ENCODE measurements around the gene PTPRE.

PTPRE gene

DNA sequence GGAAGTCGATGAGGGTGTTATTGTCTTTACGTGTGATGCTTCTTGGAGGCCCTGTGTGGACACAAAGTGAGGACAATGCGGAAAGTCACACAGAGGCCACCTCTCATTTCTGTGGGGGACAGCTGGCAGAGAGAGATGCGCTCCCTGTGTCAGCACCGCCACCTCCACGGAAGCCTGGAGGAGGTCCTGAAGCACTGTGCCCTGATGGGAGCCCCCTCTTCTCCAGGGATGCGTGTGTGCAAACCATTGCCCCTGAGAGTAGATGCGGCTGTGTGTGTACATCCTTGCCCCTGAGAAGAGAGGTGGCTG, 2.0 kb downstream of the PTPRE start:
- no peak for DNase-seq

DNA sequence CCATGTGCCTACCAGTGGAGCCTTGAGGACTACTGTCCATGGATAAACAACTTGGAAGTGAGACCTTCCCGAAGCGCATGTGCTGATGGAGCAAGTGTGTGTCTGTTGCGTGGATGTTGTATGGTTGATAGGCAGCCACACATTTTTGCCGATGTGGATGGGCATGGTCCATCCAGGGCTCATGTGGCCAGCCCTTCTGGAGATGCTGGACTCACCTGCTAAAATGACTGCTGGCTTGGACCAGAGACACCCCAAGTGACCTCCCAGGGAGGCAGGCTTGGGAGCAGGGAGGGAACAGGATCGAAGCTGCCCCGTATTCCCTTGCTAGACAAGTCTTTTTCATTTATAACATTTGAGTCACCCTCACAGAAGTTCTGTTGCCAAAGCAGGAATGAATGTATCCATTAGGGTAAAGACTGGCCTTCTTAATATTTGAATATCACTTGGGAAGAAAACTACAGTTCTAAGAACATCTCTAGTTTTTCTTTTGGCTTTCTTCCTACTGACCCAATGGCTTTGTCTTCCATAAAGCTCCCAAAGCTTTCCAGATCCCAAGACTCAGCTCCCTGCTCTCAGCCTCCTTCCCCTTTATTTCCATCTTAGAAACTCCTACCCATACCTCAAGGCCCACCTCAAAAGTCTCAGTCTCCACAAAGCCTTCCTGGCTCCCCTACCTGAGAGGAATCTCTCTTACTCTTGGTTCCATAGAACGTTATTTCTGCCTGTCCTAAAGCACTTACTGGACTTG, 3.0 kb downstream of the PTPRE start:
- no peak for DNase-seq

- no peak for DNase-seq
These were observed 3.5 kb downstream of the PTPRE start for GRCh38 chr10:127910464-127910770.

GRCh38 chr10:127911218-127911866, 4.4 kb downstream of the PTPRE start:
- DNase-seq: no peak

DNA sequence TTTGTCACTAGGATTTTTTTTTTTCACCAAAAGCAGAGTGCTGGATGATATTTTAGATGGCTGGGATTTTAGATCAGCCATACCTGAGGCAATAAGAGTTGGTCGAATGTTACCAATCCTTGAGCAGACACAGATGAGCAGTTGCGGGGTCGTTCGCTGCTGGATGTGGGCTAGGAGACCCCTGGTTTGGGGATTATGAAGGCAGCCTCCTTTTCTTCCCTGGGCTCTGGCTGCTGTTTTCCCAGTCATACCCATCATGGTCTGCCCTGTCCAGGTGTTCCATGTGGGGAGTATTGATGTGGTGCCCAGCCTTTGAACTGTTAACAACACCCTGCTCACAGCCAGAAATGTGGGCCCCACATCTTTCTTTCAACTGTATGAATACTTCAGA, 5.0 kb downstream of the PTPRE start:
- DNase-seq: no peak

- DNase-seq: no peak
These were observed 5.9 kb downstream of the PTPRE start for GRCh38 chr10:127912607-127913367.

DNA sequence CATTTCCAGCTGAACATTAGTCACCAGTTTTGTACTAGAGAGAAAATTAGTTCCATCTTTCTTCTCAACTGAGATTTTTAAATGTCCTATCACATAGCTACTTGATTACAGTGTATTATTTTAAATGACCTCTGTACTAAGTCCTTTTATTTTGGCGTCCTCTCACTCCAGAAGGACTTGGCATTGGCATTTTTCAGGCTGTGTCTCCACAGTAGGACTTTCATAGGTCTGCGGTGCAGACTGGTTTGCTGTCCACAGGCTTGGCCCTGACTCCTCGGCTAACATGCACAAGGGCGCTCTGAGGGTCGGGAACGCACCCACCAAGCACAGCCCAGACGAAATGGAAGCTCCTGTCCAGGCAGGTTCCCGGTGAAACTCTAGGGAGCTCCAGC, 6.5 kb downstream of the PTPRE start:
- no peak for DNase-seq

- DNase-seq: no peak
These were observed 8.4 kb downstream of the PTPRE start for GRCh38 chr10:127915324-127915723.

- DNase-seq: no peak
These were observed 9.9 kb downstream of the PTPRE start for GRCh38 chr10:127916826-127917225.

- DNase-seq: no peak
These were observed 11.7 kb downstream of the PTPRE start for GRCh38 chr10:127918572-127918971.

GRCh38 chr10:127919418-127920271, 12.7 kb downstream of the PTPRE start:
- DNase-seq: no peak

- no peak for DNase-seq
These were observed 13.6 kb downstream of the PTPRE start for GRCh38 chr10:127920306-127921074.

DNA sequence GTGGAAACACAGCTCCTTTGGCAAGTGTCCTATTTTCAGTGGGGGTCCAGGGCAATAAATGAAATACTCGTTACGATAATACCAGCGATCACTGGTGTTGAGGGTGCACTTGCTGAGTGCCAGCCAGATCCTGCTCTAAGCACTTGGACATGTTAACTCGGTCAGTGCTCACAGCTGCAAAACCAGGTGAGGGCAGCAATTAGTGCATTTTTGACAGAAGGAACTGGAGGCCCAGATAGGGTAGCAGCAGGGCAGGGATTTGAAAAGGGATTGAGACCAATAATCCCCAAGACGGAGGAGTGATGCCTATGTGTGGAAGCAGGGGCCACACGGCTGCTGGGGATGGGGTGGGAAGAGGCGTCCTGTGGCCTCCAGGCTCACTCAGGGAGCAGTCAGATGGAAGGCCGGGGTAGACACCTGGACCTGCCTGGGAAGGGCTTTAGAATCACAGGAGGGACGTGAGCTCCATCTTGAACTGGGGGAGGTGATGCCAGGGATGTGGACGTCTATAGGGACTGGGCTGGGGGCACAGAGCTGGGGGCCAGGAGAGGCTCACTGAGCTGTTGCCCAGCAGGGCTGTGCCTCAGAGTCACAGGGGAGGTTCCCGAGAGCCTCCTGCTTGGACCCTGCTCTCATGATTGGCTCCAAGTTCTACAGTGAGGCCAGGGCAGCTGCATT, 14.3 kb downstream of the PTPRE start:
- no peak for DNase-seq

DNA sequence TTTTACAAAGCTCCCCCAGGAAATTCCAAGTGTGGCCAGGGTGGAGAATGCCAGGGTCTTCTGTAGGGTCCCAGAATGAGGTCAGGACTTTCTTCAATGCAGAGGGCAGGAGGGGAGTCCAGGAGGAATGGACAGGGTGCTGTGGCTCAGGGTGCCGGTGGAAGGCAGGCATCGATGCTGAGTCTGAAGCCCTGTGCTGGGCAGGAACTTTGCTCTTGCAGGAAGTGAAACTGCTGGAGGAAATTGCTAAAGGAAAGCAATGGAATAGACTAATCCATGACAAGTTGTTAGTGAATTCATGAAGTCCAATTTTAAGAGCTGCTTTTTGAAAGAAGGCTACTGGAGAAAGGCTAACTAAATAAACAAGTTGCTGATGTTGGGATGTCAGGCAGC, 14.8 kb downstream of the PTPRE start:
- no peak for DNase-seq

DNA sequence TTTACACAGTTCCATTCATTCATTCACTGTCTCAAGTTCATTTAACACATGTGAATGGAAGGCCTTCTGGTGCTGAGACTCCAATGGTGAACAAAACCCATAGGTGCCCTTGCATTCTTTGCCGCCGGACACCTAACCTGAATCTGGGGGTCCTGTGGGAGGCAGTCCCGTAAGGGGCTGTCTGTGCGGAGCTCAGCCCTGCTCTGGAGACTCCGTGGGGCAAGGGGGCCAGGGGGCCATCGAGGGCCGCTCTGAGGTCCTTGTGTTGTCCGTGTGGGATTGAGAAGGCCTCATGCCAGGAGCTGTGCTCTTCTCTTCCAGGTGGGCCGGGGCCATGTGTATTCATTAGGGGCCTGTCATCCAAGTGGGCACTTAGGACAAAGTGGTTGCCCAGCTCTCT, 15.3 kb downstream of the PTPRE start:
- DNase-seq: no peak

DNA sequence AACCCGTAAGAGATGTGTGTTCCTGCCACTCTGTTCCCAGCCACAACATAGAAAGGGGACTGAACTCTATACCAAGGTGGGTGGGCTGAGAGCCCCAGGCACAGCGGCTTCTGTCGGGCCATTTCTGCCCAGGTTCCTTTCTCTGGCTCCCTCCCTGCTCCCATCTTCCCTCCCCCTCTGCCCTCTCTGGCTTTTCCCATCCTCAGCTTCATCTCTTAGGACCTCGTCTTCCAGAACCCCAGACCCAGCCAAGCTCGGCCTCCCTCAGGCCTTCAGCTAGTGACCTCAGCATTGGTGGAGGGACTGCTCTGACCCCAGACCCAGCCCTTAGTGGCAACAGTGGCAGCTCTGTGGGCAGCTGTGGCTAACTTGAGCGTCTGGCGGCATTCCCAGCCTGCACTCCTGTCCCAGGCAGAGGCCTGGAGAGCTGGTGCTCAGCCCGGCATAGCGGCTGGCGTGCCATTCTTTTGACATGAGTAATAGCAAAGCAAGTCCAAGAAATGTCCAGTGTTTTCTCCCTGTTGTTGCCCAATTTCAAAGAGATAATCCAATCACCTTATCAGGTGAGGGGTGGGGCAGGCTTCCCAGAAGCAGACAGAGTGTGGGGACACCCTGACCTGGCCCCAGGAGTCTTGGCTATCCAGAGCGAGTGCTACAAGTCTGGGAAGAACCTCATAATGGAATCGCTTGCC, 15.9 kb downstream of the PTPRE start:
- no peak for DNase-seq

- no peak for DNase-seq
These were observed 16.7 kb downstream of the PTPRE start for GRCh38 chr10:127923646-127924045.

- no peak for DNase-seq
These were observed 18.7 kb downstream of the PTPRE start for GRCh38 chr10:127925471-127926207.

DNA sequence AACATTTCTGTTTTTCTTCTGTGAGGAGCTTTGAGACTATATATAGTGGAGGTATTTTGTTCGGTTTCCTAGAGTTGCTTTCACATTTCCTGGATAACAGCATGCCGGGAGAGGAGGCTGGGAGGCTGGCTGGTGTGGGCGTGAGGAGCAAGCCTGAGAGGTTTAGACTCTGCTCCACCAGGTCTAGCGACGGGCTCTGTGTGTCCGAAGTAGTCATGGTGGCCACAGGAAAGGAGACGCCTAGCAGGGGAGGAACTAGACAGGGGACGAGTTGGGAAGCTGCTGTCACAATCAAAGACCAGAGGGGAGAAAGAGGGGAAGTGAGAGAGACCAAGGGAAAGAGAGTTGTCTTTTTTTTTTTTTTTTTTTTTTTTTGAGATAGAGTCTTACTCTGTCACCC, 19.6 kb downstream of the PTPRE start:
- no peak for DNase-seq

DNA sequence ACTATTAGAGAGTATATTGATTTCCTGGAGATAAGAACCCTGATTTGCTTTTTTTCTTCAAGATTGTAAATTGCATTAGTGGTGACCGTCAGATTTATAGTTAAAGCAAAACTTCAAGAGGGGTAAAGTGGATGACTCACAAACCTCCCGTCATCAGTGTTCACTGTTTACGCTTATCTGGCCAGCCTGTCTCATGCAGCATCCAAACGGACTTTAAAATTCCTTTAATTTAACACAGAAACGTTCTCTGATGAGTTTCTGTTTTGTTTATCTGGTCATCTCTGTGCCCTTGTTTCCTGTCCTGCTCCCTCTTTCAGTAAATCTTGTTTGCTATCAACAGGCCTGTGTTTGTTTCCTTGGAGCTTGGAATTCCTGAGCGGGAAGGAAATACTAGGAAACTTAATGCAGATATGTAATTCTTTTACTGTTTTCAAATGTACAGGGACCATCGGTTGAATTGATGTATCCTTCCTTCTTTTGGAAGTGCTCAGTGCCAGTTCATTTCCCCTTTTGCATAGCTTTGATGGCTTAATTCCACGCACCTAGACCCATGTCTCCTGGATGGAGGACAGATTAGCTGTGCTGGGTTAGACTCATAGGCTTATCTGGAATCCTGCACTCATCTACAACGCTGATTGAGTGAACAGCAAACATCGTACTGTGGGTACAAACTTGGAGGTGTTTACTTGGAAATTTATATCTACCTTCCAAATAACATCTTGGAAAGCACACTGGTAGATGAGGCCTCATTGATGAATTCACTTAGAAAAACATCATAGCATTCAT, 21.3 kb downstream of the PTPRE start:
- DNase-seq: no peak
